Activated T-helper 1 cell treated with Interleukin-2 at 50 U/mL for 16 hours (primary cell): Measurements from ENCODE around the gene FILIP1L.

Experiments
- DNase-seq: peaks from one replicate; pipeline ENCODE4 v3.0.0-alpha.2; 2020; ENCODE audit warnings: low read depth

FILIP1L gene

DNA sequence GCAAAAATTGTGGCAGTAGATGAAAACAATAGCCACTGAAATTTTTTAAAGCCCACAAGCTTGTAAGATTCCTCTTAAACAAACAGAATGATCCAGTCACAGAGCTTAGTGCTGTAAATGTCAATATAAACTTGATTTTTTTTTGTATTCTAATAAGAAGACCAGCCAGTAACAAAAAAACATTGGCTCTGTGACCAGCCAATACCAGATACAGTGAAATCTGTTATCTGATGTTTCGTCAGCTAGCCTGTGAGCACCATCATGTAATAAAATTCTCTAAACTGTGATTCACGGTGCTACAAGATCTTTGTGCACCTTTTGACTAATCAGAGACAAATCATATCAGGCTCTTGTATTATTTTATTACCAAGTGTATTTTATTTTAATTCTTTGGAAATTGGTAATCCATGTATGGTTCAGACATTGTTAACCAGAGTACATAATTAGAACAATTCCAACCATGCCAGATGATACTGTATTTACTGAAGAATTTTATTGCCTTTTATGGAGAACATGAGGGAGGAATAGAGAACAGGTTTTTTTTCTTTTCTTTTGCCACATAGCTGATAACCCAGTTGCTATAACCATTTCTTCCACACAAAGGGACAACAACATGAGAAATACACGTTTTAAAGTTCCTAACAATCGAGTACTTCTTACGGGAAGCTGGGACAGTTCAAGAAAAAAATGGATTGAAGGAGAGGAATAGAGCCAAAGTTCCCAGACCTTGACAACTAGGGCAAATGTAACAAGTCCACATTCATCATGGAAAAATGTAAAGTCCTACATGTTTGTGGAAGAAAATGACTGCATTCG is 71.9 kb downstream of the FILIP1L start:
- DNase-seq = no peak

DNA sequence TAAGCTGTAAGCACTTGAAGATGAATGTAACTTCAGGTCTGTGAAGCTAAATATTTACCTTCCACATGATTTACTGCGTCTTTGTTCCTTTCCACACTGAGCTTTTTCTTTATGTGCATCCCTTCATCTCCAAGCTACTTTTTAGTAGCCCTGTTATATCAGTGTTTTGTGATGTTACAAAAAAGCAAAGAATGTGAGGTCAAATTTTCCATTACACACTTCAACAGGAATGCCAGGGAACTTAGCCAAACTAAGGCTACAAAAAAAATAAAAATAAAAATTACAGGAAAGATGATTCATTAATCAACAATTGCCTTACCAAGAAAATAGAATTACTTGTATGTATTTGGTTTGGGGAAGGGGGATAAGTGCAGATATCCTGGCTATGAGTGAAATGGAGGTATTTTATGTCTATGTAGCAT is 73.0 kb downstream of the FILIP1L start:
- DNase-seq = no peak

DNA sequence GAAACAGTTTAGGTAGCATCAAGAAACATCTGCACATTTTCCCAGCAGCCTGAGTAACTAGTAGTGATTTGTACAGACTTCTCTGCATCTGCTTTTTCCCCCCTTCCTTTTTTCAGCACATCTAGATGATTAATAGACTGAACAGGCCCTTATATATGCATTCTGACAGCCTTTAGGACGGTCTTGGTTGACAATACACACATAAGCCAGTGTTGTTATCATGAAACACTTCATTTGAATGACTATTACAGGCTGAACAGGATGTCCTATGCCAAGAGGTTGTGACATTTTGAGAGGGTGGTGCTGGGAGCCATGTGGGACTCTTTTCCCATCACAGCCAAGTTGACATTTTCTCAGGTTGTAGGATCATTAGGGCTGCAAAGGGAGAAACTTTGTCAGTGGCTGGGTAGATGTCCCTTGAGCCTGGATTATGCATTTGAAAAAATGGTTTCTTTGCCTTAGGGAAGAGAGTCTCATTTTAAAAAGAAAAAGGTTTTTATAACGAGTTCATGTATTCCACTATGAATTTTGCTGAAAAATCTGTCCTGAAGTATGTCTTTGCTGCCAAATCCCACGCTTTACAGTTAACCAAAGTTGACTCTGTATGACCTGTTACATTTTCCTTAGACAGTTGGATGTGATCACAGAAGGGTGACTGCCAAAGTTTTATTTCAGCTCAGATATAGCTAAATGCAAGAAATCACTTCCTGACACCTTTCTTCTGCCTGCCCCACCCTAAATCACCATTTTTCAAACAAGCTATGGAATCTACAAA is 73.7 kb downstream of the FILIP1L start:
- no peak for DNase-seq

DNA sequence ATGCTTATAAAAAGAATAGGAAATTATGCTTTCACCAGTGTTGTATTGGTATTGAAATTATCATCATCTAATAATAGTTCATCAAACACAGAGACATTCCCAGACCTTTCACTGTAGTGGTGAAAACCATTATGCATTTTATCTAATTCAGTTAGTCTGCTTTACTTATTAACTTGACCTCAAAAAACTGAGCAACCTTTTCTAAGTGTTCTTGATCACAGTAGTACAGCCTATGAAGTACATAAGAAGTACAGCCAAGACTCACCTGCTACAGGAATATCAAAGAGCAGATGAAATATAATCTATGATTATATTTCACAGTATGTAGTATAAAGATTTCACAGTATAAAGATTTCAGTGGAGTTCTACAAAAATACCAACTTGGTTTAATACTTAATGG is 75.2 kb downstream of the FILIP1L start:
- DNase-seq = no peak

DNA sequence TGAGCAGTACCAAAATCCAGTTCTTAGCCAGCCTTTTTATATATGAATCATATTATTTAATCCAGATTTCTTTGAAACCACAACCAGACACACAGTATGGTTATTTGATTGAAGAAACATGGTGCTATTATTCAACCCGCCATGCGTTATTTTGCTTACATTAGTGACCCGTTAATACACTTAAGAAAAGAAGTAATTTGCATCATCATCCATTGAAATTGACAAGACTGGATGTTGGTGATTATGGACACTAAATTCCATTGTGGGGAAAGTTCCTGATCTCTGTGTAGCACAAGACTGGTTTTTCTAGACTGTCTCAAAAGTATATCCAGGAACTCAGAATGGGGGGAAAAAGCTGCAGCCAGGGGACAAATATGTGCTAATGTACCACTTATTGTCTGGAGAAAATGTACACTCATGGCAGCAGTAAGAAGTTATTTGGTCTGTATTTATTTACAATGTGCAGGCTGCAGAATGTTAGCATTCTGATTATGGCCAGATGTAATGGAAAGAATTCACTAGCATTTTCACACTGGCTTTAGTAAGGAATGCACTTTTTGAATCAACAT is 80.3 kb downstream of the FILIP1L start:
- no peak for DNase-seq

DNA sequence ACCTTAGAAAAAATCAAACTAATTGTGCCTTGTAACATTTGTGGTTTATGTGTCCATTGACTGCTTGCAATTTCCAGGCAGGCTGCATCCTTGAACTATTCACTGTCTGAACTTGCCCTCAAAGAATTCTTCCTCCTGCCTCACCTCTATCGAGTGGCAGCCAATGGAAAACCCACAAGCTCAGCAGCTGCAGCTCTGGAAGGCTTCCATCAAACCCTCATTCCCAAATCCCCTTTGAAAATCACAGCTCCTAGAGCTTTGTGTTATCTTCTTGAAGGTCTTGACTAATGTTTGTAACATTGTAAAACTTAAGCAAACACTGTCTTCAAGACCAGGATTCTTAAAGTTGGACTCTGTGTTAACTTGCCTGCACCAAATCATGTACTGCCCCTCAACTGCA is 81.1 kb downstream of the FILIP1L start:
- DNase-seq = no peak

DNA sequence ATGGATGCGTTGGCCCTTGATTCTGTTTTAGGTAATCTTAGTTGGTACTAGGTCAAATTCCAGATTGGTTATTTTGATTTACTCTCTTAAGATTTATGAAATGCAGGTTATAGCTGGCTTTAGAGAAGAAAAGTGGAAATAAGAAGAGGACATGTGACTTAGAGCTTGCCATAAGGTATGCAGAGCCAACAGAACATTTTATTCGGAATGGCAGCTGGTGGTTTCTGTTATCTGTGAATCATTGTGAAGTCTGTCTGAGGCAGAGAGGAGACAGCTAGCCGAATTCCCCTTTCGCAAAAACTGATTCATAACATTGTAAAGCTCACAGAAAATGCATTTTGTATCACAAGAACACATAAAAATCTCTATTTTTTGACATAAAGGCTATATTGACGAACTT is 82.1 kb downstream of the FILIP1L start:
- no peak for DNase-seq

DNA sequence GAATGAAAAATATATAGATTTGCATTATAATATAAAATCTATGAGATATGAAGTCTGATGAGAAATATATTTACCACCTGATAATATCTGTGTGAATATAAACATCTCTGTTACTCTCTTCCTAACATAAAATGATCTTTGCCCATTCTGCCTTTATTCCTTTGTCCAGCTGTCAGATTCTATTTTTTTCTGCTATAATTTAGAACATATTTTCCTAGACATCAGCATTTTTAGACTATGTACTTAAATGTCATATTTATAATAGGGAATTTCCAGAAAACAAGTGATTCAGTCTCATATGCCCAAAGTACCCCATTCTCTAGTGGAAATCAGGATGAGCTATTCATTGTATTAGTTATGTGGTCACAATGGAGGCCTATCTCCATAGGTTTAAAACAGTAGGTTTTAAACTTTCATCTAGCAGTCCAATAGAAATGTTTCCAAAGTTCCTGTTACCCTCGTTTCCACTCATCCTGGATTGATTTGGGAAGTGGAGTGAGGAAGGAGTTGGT is 83.3 kb downstream of the FILIP1L start:
- no peak for DNase-seq

DNA sequence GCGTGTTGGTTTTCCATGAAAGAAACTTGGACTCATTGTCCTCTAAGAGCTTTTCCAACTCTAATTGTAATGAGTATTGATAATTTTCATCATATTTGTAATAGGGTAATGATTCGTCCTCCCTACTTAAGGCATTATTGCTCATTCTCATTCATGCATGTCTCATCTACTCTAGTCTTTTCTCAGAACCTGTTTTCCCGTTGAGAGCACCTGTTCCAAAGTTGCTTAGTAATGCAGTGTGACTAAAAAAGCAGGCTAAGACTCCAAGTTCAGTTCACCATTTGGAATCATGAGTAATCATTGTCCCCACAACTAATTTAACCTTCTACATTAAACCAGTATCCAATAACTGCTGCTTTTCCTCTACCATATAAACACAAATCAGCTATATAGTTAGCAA is 84.0 kb downstream of the FILIP1L start:
- DNase-seq = no peak

DNA sequence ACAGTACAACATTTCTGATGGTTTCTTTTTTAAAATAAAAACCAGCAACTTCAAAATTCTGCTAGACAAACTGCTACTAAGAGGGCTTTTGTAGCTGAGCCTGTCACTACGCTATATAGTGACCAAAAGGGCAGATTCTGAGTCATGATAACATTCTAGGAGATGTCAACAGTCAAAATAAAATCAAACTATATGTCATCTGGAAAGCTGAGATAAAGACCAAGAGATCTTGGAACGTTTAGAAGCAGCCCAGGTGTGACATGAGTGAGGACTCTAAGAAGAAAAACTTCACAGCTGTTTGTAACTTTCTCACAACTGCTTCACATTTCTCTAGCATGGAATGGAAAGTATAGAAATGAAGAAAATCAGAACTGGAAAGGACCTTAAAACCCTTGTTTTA is 84.6 kb downstream of the FILIP1L start:
- DNase-seq = no peak

DNA sequence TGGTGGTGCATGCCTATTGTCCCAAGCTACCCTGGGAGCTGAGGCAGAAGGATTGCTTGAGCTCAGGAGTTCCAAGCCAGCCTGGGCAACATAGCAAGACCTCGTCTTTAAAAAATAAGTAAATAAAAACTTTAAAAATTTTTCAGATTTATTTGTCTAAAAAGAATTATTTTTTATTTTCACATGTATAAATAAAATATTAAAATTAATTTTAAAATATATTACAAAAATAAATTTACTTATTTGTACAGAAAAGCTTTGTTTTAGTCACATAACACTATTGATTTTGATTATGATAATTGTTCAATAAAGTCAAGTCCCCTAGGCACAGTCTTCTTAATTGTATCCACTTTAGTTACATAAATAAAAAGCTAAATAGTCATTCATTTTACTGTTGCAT is 85.2 kb downstream of the FILIP1L start:
- no peak for DNase-seq

DNA sequence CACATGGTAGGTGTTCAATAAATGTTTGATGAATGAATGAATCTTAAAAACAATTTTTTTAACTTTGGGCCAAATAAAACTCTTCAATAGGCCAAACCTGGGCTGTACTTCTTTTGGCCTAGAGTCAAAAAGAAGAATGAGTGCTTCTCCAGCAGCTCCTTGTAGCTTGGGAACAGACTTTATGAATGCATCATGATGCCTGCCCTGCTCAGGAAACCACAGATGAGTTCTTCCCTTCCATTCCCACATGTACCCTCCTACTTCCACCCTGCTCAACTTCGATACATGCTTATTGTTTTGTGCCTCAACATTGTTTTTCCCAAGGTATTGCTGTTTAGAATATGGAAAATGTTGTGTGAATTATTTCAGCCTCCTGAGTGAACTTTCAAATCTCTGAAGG is 87.0 kb downstream of the FILIP1L start:
- DNase-seq = no peak

DNA sequence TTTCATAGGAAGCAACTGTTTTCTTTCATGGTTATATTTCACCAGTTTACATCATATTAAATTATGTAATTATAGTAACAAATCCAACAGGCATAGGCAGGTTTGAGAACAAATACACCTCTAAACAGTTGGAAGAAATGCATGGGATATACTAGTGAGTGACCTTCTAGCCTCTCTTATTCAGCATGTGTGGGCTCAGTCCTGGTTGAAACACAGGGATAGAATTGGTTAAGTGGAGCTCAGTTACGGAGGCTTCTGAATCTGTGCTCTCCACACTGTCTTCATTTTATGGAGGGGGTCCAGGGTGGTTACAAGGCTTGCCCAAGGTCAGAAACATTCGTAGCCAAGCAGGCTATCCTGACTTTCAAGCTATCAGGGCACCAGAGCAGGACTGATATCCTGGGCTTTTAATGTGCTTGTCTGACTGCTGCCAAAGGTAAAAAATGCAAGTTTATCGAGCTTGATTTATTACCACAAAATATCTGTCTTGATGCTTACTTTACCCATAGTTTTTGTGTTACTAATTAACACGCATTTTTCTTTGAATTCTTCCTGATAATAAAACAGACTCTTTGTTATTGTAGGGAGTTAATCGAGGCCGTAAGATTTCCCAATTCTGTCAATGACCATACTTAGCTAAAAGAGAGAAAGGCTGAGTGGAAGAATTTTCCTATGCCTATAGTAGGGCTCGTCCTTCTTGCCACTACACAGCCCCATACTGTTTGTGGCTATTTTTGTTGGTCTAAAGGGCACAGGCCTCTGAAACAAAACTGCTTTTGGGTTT is 89.6 kb downstream of the FILIP1L start:
- no peak for DNase-seq

DNA sequence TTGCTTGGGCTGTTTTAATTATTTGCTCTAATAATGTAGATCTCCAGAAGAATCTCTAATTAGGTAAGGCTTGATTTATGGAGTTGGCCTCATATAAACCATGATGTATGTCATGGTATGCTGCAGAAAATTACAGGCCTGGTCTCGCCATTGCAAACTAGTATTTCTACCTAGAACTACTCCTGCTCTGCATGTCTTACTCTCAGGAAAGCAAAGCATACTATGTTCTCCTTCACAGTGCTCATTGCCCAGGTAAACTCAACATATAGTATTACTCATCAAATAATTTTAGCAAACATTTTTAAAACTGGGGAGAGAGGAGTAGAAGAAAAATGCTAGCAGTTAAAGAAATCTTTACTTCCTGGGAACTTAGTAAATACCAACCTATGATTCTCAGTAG is 90.7 kb downstream of the FILIP1L start:
- DNase-seq = no peak

DNA sequence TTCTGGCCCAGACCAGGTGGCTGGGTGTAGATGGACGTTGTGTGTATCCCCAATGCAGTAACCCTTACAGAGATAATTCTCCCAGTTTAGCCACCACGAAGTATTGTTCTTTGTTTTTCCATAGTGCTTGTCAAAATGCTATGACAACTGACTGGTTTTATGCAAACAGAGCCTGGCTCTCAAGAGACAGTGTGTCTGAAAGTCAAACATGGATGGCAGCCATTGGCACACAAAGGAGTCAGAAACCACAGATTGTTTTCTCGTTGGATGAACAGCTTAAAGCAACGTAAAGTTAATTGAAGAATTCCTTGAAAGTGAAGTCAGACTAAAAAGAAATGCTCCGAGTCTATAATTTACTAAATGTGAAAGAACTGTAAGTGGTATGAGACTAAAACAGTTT is 91.2 kb downstream of the FILIP1L start:
- DNase-seq = no peak

DNA sequence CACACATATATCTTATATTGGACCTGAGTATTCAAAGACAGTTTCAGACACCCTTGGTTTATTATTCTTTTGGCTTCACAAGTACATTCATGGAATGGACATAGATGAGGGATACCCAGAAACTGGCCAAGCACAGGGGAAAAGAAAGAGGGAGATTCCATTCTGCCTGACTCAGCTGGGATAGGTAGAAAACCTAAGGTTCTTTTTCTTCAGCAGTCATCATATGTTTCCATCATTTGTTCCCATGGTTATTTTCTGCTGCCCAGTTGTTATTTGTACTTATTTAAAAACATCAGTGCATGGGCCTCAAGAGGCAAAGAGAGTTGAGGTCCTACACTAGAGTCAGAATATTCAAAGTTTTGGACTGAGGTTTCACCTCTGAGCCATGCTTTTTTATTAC is 91.8 kb downstream of the FILIP1L start:
- no peak for DNase-seq

DNA sequence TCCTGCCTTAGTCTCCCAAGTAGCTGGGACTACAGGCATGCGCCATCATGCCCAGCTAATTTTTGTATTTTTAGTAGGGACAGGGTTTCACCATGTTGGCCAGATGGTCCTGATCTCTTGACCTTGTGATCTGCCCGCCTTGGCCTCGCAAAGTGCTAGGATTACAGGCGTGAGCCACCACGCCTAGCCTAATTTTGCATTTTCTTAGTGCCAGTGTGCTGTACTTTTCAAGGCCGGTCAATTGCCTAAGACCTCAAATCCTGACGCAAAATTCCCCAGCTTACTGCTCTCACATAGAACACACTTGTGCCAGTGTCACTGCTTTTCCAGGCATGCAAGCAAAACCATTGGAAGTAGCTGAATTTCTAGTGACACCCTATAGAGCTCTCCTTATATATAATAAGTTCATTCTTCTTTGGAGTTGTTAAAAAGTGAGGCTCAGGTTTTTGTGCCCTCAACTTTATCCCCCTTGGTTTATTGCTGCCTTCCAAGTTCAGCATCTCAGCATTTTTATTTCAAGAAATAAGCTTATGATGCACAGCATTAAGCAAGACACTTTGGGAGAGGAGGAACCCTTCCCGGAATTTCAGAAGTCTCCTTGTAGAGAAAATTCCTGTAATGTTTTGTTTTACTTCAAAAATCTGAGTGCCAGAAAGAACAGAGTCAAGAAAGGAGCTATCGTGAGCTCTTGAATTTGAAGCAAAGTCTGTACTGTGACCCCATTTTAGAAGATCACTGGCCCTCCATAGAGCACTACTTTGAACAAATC is 93.2 kb downstream of the FILIP1L start:
- DNase-seq = no peak

DNA sequence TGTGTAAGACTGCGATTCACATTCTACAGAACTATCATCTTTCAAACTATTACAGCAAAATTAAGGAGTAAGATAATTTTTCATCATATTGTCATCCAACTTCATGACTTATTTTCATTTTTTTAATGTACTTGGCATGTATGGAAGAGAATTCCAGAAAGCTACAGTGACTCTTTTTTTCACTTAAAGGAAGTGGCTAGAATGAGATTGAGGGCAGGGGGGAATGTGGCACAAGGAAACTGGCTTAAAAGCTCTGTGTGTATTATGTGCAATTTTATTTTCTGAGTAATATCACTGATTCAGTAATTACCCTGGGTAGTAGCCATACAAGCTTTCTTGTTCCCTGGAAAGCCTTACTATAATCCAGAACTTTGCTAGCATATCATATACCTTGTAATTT is 94.6 kb downstream of the FILIP1L start:
- no peak for DNase-seq

DNA sequence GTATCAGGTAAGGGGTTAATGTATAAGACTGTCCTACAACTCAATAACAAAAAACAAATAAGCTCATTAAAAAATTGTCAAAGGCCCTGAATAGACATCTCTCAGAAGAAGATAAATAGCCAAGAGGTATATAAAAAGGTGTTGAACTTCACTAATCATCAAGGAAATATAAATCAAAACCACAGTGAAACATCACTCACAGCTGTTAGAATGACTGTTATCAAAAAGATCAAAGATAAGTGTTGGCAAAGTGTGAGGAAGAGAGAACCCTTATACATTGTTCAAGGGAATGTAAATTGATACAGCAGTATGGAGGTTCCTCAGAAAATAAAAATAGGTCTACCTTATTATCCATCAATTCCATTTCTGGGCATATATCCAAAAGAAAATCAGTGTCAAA is 95.5 kb downstream of the FILIP1L start:
- no peak for DNase-seq

DNA sequence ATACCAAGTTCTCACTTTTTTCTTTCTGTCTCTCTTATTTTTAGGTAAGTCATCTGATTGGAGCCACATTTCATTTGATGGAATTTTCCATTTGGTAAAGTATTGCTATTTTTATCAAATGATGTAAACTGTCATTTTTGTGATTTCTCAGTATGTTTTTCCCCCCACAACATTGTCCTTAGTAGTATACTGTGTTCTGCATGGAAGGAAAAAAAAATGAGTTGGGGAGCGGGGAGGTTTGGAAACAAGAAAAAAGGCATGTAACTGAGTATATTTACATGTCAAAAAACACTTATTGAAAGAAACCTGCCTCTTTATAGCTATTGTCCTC is 104.2 kb downstream of the FILIP1L start:
- no peak for DNase-seq

DNA sequence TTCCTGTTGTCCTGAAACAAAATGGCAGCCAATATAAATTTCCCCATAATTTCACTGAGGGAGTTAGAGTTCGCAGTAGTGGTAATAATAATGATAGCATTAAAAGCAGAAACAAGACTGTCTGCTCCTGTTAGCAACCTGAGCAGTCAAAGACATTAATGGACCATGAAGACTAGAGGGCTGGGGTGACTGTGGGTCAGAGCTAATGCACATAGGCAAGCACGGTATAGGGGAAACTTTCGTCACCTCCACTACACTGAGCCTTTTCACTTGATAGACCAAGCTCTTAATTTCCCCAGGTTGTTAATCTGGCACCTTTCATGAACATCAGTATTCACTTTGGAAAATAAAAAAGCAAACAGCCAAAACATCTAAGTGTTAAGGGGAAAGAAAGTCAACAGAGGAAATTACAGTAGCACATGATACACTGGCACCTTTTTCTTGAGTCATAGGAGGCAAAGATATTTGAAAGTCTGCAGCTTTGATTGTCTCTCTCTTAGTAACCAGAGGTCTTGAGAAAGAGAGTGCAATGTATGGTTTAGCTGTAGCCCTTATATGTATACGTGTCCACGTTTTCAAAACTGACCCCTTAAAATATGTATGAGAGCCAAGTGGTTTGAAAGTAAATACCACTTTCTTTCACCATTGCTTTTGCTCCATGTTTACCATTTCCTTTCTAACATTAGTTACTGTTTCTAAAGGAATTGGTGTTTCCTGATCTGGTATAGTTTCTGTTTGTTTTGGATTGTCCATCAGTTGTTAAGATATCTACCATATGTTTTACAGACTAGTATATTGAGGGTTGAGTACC is 104.8 kb downstream of the FILIP1L start:
- no peak for DNase-seq
